CD14-positive monocyte (primary cell): ENCODE results near the gene KRTAP5-9. TPM values are rescaled to one million over a fixed set of nuclear protein-coding genes. Genes with fewer than 3 reads are reported as not detected.
"Not testable (repeated sequence)": the region's sequence is repeated elsewhere in the genome, so short reads cannot be mapped to it uniquely, and the experiment has no call there.

Experiments
- DNase-seq, 3 donors: peaks; one replicate each; pipeline ENCODE4 v3.0.0-alpha.2; 2011 to 2022
- H2AFZ ChIP-seq: 2 replicates; pipeline ENCODE4 v1.6.0; 2012; ENCODE audit warnings: mild to moderate bottlenecking, low read depth, low read length, inconsistent platforms; ENCODE audit not compliant: insufficient read depth, poor library complexity, severe bottlenecking
- H3K27ac ChIP-seq, 2 donors: 1 replicate in 1 of 2; 2 replicates in 1 of 2; pipeline ENCODE4 v1.5.1; 2012 to 2013; ENCODE audit warnings: low read length in 2 of 2, control low read depth in 1 of 2, inconsistent platforms in 1 of 2, low read depth in 1 of 2, mild to moderate bottlenecking in 1 of 2
- H3K27me3 ChIP-seq, 2 donors: one replicate each; pipeline versions ENCODE4 v1.6.0 to v1.6.1; 2011 to 2013; ENCODE audit warnings: low read length in 2 of 2; ENCODE audit not compliant: control insufficient read depth in 2 of 2, insufficient read depth in 2 of 2
- H3K36me3 ChIP-seq, 2 donors: replicated peaks in 1 of 2; 1 replicate in 1 of 2; 2 replicates in 1 of 2; pipeline versions ENCODE4 v1.5.1 to v1.6.1; 2012 to 2013; ENCODE audit warnings: low read length in 2 of 2, control low read depth in 1 of 2, inconsistent platforms in 1 of 2, mild to moderate bottlenecking in 1 of 2; ENCODE audit not compliant: insufficient read depth in 2 of 2, control insufficient read depth in 1 of 2
- H3K4me1 ChIP-seq, 2 donors: 1 replicate in 1 of 2; 2 replicates in 1 of 2; pipeline versions ENCODE4 v1.5.1 to v1.6.1; 2012 to 2013; ENCODE audit warnings: low read length in 2 of 2, control low read depth in 1 of 2, inconsistent platforms in 1 of 2, mild to moderate bottlenecking in 1 of 2, moderate library complexity in 1 of 2; ENCODE audit not compliant: insufficient read depth in 2 of 2, control insufficient read depth in 1 of 2
- H3K4me2 ChIP-seq: replicated peaks from 2 replicates; pipeline ENCODE3; 2012; ENCODE audit warnings: low read length, moderate library complexity, mild to moderate bottlenecking; ENCODE audit not compliant: poor library complexity, severe bottlenecking; ENCODE audit errors: extremely low read depth
- H3K4me3 ChIP-seq, 3 experiments: fragments of 200-600 bp in 1 of 3; sonication (generic) in 1 of 3; replicated peaks in 1 of 3; 1 replicate in 2 of 3; 2 replicates in 1 of 3; pipeline ENCODE4 v1.5.1; 2011 to 2013; ENCODE audit warnings: low read length in 3 of 3, mild to moderate bottlenecking in 3 of 3, control low read depth in 2 of 3, low read depth in 2 of 3, inconsistent platforms in 1 of 3, moderate library complexity in 1 of 3
- H3K79me2 ChIP-seq: 2 replicates; pipeline ENCODE4 v1.6.0; 2012; ENCODE audit warnings: mild to moderate bottlenecking, control low read depth, inconsistent platforms, low read length, moderate library complexity; ENCODE audit not compliant: insufficient read depth
- H3K9ac ChIP-seq: 2 replicates; pipeline ENCODE4 v1.6.0; 2017; ENCODE audit warnings: low read length, mild to moderate bottlenecking; ENCODE audit not compliant: insufficient read depth, poor library complexity, severe bottlenecking
- H3K9me3 ChIP-seq, 2 donors: replicated peaks in 1 of 2; 1 replicate in 1 of 2; 2 replicates in 1 of 2; pipeline versions ENCODE4 v1.5.1 to v1.6.1; 2012 to 2013; ENCODE audit warnings: low read length in 2 of 2, control low read depth in 1 of 2; ENCODE audit not compliant: control insufficient read depth in 1 of 2, insufficient read depth in 1 of 2
- H4K20me1 ChIP-seq: 2 replicates; pipeline ENCODE4 v1.6.0; 2012; ENCODE audit warnings: mild to moderate bottlenecking, low read length, control low read depth, moderate library complexity; ENCODE audit not compliant: insufficient read depth
- H3K27ac Mint-ChIP-seq, 7 donors: one replicate each; pipeline ENCODE4 v1.8.0; 2020; ENCODE audit warnings: mild to moderate bottlenecking in 7 of 7, mixed read lengths in 7 of 7, moderate library complexity in 6 of 7, inconsistent platforms in 2 of 7
- H3K27me3 Mint-ChIP-seq, 3 donors: one replicate each; pipeline ENCODE4 v1.8.0; 2021 to 2022; ENCODE audit warnings: low read depth in 3 of 3, mild to moderate bottlenecking in 3 of 3, mixed read lengths in 3 of 3, moderate library complexity in 3 of 3, inconsistent platforms in 1 of 3
- H3K36me3 Mint-ChIP-seq, 2 donors: one replicate each; pipeline ENCODE4 v1.8.0; 2020; ENCODE audit warnings: mixed read lengths in 2 of 2, inconsistent platforms in 1 of 2, mild to moderate bottlenecking in 1 of 2
- H3K4me1 Mint-ChIP-seq: one replicate; pipeline ENCODE4 v1.8.0; 2020; ENCODE audit warnings: mild to moderate bottlenecking, mixed read lengths
- H3K4me3 Mint-ChIP-seq, 2 donors: one replicate each; pipeline ENCODE4 v1.8.0; 2020; ENCODE audit warnings: mild to moderate bottlenecking in 2 of 2, mixed read lengths in 2 of 2, moderate library complexity in 1 of 2
- H3K9me3 Mint-ChIP-seq, 7 donors: one replicate each; pipeline ENCODE4 v1.8.0; 2020 to 2022; ENCODE audit warnings: mixed read lengths in 7 of 7, mild to moderate bottlenecking in 6 of 7, moderate library complexity in 6 of 7, inconsistent platforms in 2 of 7
- WGBS: methylation state at CpG from one replicate; pipeline ENCODE4 v1.1.5; 2013; ENCODE audit warnings: missing lambda C conversion rate; ENCODE audit not compliant: insufficient coverage; 5-methylcytosine and 5-hydroxymethylcytosine counted together
- intact Hi-C, 2 donors: fragments of 100-400 bp; cut with micrococcal nuclease; formaldehyde crosslinking; loops; one replicate each; pipeline versions ENCODE4 v1.15.0 to v1.15.1; 2023
- polyA plus RNA-seq, 3 donors: library from polyadenylated mRNA; depleted of rRNA in 1 of 3; unstranded in 2 of 3; stranded (reverse) in 1 of 3; fragments of 300-500 nt in 2 of 3; fragments of >200 nt in 1 of 3; fragmentation: Illumina TruSeq in 2 of 3; gene quantifications; 1 replicate in 2 of 3; 2 replicates in 1 of 3; pipeline ENCODE4 v1.2.3, GENCODE V29; 2012 to 2021
- small RNA-seq: library from RNA; depleted of rRNA; stranded (forward); fragments of <200 nt; gene quantifications from one replicate; pipeline ENCODE3, GENCODE V24; 2012; ENCODE audit warnings: low read depth; ENCODE audit not compliant: insufficient read length

KRTAP5-9 gene
- polyA plus RNA-seq, 3 donors, result 0.29 TPM; not detected in 2

DNA sequence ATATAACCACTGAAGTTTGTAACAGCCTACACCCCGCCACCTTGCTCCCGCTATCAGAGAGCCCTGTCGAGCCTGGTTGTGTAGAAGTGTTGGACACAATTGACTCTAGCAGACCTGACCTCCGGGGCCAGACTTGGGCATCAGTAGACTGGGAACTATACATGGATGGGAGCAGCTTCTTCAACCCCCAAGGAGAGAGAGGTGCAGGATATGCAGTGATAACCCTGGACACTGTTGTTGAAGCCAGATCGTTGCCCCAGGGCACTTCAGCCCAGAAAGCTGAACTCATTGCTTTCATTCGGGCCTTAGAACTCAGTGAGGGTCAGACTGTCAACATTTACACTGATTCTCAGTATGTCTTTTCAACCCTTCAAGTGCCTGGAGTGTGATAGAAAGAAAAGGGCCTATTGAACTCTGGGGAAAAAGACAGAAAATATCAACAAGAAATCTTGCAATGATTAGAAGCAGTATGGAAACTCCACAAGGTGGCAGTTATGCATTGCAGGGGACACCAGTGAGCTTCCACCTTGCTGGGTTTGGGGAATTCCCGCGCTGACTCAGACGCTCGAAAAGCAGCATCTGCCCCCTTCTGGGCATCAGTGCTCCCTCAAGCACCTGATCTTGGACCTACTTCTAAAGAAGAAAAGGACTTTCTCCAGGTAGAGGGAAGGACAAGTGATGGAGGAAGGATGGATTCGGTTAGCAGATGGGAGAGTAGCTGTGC, 40.8 kb downstream of the KRTAP5-9 start:
- H3K27ac Mint-ChIP-seq, H3K4me3 ChIP-seq, H3K9me3 Mint-ChIP-seq, H3K4me3 Mint-ChIP-seq, H3K4me2 ChIP-seq, H3K9me3 ChIP-seq, H3K9ac ChIP-seq, H3K36me3 Mint-ChIP-seq, H3K27me3 Mint-ChIP-seq, H4K20me1 ChIP-seq, H3K36me3 ChIP-seq, intact Hi-C loops, H3K4me1 Mint-ChIP-seq, H3K27ac ChIP-seq, H3K79me2 ChIP-seq, H2AFZ ChIP-seq, H3K4me1 ChIP-seq, H3K27me3 ChIP-seq: not testable (repeated sequence)
- DNase-seq, result peak in 1 of 3 donors; percentile 22
- 18% methylated on average over 4 of the region's 11 CpGs for WGBS

DNA sequence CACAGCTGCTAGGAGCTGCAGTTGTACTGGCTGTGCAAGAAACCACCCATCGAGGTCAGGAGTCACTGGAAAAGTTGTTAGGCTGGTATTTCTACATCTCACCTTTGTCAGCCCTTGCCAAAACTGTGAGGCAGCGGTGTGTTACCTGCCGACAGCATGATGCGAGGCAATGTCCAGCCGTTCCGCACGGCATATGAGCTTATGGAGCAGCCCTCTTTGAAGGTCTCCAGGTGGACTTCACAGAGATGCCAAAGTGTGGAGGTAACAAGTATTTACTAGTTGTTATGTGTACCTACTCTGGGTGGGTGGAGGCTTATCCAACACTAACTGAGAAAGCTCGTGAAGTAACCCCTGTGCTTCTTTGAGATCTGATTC, 41.3 kb downstream of the KRTAP5-9 start:
- peak overlapping the region in 1 of 7 donors; percentile 56 for H3K27ac Mint-ChIP-seq
- intact Hi-C loops, H3K4me1 Mint-ChIP-seq, H3K4me1 ChIP-seq, H3K4me2 ChIP-seq, H3K27me3 ChIP-seq, H3K4me3 ChIP-seq, H2AFZ ChIP-seq, H3K36me3 Mint-ChIP-seq, DNase-seq, H3K36me3 ChIP-seq, H3K9me3 Mint-ChIP-seq, H3K4me3 Mint-ChIP-seq, H3K79me2 ChIP-seq, H3K27ac ChIP-seq, H3K9ac ChIP-seq, H3K27me3 Mint-ChIP-seq, H4K20me1 ChIP-seq, H3K9me3 ChIP-seq: not testable (repeated sequence)
- WGBS, result 83% methylated on average over 6 of the region's 8 CpGs

Small RNA genes within 50 kb of the gene (small RNA-seq; reads per million reads assigned to genes)
- gene AP000867.1 (not detected), gene KRTAP5-14P (not detected)

Other genes with a start within 250 kb of the KRTAP5-9 start
- gene DHCR7, start 100.0 kb upstream of the KRTAP5-9 start, polyA plus RNA-seq, result 1 to 10 TPM; 2.2 to 3.9 (median 2.2) TPM
- 100 to 1,000 TPM in 1 of 3 donors, 10 to 100 TPM in 2; 44.1 to 162 (median 44.8) TPM for gene NADSYN1, start 95.2 kb upstream of the KRTAP5-9 start, polyA plus RNA-seq
- under 1 TPM in 1 of 3 donors, not detected in 2; 0.05 TPM for gene KRTAP5-7, start 21.2 kb upstream of the KRTAP5-9 start, polyA plus RNA-seq
- gene KRTAP5-8, start 10.4 kb upstream of the KRTAP5-9 start, polyA plus RNA-seq, result under 1 TPM in 1 of 3 donors, not detected in 2; 0.08 TPM
- gene KRTAP5-10, start 17.1 kb downstream of the KRTAP5-9 start, polyA plus RNA-seq, result not detected
- gene KRTAP5-11, start 34.5 kb downstream of the KRTAP5-9 start, polyA plus RNA-seq, result not detected